Ureter (tissue), 1 donor: Measurements from ENCODE around the gene ANKRD11. TPM values are rescaled to one million over a fixed set of nuclear protein-coding genes. Genes with fewer than 3 reads are reported as not detected.
"Not testable (repeated sequence)": the region's sequence is repeated elsewhere in the genome, so short reads cannot be mapped to it uniquely, and the experiment has no call there.

ENCODE experiments used
- DNase-seq: peaks from one replicate; pipeline ENCODE4 v3.0.0-alpha.2; 2020; ENCODE audit warnings: low spot score
- total RNA-seq: library from RNA; stranded (reverse); gene quantifications from one replicate; pipeline ENCODE4 v1.2.4, GENCODE V29; 2023
- donor health status: DM: yes; HTN: yes; CAD: no.

The ANKRD11 gene
- total RNA-seq, 1 donor from 2014 or later = 258 TPM

DNA sequence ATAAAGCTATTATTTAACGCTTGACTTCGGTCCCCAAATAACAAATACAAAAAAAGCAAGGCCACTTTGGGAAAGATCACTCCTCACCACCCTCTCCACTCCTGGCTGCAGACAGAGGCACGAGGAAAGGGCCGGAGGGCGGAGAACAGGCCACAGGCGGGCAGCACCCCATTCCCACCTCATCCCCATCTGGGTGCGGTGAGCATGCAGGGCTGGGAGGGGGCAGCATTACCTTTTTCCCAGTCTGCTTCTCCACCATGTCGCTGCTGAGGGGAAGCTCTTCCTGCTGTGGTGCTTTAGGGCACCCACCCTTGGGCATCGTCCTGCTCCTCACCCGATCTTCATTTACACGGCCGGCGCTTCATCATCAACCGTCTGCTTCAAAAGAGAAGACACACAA is 173.7 kb downstream of the ANKRD11 start:
- DNase-seq = no peak

DNA sequence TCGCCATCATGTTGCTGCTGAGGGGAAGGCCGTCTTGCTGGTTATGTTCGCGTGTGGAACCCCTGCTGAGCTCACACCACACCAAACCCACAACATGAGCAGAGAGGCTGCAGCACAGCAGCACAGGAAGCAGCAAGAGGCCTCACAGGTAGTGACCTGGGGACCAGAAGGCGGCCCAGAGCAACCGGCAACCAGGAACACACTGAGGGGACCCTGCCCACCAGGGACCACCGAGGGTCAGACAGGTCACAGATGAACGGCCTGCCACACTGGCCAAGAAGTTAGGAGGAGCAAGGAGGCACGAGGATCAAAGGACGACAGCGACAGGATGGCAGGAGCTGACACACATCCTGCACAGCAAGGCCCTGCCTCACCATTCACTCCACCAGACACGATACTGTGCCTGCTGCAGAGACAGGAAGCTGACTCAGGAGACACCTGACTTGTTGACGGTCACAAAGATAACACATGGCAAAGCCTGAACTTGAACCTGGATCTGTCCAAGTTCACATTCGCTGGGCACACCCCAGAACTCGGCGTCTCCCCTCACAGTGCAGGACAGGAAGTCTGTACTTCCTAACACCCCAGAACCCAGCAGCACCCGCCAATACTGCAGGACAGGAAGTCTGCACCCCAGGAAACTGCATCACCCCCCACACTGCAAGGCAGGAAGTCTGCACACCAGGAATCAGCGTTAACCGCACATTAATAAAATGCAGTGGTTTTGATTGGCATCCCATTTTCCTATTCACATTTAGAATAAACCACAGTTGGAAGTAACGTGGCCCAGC is 174.4 kb downstream of the ANKRD11 start:
- DNase-seq = no peak

DNA sequence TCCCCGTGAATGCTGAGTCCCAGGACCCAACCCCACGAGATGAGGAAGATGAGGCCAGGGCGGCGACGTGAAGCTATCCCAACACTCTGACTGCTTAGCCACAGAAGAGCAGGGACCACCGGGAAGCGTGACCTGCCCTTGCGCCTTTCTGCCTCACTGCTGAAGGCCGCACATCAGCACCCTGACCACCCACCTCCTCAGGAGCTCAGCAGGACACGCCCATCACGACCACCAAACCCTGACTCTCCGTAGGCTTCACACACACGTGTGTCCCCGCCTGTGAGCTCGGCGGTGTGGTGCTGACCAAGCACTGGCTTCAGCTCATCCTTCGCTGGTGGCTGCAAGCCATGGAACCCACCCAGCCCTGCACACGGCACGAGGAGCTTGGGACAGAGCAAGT is 175.1 kb downstream of the ANKRD11 start:
- no peak for DNase-seq

DNA sequence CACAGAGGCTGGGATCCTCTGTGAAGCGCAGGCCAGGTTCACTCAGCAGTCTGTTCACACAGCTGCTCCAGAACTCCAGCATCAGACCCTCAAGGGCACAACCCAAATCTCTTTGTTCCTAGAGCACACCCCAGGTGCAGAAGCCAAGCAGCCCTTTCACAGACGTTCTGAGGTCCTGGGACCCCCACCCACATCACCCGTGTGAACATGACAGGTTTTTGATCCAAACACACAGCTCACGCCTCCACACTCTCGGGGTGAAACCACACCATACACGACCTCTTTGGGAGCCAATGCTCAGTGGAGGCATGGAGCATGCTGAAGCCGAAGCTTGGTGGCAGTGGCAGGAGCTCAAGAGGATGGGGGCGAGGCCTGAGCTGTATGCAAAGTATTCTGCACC is 175.5 kb downstream of the ANKRD11 start:
- DNase-seq = no peak

DNA sequence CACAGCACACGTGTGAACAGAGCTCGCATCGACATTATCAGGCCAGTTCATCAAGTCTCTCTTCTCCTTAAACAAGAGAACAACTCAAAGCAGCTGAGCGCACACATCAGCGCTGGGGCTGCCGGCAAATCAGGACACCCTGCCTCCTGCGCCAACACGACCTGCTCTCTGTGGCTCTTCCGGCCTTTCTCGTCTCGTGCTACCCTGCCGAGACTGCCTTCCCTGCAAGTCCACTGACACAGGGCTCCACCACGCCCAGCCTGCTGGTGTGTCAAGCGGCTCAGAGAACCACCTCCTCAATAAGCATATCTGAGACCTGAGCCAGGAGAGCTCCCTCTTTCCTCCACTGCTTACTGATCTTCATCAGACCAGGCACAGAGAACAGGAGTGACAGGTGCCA is 176.0 kb downstream of the ANKRD11 start:
- no peak for DNase-seq

DNA sequence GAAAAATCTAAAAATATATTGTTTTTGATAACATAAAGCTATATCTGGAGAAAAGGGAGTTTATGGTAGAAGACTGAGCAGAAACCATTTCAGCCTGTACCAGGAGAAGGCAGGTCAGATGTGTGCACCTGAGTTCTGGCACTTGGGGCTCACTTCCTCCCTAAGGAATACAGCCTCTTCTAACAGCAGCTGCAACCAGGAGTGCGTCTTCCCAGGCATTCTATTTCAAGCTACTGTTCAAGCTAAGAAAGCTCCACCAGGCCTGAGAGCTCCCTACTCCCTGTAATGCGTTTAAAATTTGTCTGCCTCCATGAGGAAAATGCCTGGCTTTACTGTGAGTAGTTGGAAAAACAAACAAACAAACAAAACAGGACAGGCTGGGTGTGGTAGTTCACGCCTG is 176.8 kb downstream of the ANKRD11 start:
- DNase-seq = no peak

DNA sequence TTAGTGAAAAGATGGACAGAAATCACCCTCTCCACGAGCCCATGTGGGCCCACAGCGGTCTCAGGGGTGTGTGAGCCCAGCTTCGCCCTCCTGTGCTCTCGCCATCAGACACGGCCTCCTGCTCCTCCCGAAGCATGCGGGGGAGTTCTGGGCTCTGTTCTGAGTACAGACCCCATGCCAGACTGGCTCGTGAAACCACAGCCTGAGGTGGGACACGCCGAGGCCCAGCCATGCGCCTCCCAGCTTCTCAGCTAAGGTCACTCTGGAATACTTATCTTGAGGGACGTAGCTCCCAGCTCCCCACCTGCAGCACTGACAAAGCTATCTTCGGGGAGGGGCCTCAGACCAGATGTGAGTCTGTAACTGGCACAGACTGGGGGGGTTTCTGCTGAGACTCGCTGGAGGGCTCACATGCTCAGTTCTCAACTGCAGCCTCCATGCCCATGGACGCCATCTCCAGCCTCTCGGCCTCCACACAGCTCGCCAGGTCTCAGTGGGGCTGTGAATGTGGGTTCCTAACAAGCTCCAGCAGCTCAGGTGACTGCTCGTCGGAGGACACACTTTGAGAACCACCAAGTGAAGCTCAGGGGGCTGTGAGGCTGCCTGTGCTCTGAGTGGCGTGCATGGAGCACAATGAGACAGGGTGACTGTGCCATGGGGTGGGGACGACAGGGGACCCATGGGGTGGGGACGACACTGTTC is 177.6 kb downstream of the ANKRD11 start:
- DNase-seq = no peak

DNA sequence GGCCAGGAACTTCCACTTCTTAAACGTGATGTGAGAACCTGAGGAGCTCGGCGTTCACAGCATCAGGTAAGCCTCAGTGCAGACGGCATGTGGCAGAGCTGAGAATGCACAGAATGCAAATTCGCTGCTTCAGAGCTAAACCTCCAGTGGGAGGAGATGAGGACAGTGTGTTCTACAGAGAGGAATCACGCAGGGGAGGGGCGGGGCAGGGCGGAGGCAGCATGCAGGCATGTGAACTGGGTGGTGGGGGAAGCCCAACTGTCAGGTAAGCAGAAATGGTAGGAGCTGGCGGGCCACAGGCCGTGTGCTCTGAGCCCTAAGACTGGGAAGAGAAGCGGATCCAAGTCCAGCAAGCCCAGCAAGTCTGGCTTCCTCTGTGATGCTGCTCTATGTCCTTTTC is 178.2 kb downstream of the ANKRD11 start:
- DNase-seq = no peak

DNA sequence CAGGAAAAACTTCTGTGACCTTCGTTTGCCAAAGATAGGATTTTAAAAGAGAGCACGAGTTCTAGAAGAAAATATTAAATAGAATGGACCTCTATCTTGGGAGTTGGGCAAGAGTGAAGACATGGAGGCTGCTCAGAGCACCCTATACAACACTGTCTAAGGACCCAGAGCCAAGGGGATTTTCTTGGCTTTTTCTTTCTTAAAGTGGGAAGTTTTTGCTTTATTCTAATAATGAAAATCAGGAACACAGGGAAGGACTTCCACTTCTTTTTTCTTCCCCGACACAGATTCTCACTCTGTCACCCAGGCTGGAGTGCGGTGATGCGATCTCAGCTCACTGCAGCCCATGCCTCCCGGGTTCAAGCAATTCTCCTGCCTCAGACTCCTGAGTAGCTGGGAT is 178.7 kb downstream of the ANKRD11 start:
- DNase-seq = no peak

DNA sequence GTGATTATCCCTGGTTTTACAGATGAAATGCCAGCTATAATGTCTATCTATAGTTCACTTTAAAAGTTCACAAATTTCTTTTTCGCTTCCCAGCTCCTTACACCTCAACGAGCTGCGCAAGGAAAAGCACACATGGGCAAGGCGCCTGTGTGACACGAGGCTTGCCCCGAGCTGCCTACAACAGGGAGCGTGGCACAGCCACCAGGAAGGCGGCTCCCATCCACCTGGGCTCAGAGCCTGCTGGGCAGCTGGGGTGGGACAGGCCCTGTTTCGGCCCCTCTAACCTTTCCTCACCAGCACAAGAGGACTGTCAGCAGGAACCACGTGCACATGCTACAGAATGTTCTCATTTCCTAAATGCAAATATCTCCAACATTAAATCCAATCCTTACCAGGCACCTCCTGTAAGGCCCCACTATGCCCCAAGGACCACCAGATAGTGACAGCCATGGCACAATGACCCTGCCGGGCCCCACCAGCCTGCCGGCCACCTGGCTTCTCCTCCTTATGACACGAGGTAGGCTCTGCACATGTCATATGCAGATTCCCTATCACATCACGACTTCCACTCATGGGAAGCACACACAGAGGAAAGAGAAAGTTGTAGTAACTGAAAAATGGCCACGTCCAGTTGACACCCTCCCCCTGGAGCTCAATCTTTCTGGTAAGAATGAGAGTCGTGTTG is 180.8 kb downstream of the ANKRD11 start:
- DNase-seq = no peak

DNA sequence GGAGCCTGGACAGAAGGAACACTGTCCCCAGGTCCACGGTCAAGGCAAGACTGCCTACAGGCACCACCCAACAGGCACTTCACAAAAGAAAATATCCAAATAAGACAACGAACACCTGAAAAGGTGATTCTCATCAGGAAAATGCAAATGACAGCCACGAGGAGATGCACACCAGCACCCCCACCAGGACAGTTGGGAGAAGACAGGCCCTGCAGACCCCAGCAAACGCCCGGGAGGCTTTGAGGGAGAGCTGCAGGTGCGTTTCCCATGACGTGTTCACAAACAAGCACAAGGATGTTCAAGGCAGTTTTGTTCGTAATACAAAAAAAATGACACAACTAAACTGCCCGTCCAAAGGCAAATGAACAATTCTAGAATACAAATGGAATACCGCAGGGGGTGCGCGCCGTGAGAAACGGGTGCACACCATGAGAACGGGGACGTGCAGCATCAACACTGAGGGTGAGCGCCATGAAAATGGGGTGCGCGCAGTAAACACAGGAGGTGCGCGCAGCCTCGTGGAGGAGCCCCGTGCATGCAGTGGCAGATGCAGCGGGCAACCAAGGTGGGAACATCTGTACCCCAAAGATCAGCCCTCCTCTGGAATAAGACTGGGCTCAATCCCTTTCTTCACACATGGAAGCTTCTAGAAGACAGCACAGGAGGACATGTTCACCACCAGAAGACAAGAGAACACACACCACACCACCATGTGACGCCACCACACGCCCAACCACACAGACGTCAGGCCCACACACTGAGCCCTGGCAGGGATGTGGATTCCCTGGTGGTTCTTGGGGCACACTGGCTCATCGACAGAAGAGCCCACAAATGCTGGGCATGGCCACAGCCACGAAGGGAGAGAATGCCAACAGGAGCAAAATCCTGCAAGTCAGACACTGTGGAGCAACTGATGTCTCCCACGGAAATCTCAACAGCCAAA is 181.7 kb downstream of the ANKRD11 start:
- DNase-seq = no peak

DNA sequence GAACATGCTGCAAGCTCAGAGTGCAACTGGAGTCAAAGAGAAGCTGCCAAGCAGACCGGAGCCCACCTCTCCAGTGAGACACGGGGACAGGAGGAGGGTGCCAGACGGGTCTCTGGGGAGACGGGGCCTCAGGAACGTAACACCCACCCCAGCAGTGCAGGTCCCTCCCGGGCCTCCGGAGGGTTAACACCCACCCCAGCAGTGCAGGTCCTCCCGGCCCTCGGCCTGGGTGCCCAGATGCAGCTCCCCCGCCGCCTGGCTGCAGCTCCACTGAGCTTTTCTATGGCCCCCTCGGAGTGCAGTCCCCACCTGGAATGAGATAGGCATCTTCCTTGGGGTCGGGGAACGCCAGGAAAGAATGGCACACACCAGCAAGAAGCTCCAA is 182.9 kb downstream of the ANKRD11 start:
- no peak for DNase-seq

DNA sequence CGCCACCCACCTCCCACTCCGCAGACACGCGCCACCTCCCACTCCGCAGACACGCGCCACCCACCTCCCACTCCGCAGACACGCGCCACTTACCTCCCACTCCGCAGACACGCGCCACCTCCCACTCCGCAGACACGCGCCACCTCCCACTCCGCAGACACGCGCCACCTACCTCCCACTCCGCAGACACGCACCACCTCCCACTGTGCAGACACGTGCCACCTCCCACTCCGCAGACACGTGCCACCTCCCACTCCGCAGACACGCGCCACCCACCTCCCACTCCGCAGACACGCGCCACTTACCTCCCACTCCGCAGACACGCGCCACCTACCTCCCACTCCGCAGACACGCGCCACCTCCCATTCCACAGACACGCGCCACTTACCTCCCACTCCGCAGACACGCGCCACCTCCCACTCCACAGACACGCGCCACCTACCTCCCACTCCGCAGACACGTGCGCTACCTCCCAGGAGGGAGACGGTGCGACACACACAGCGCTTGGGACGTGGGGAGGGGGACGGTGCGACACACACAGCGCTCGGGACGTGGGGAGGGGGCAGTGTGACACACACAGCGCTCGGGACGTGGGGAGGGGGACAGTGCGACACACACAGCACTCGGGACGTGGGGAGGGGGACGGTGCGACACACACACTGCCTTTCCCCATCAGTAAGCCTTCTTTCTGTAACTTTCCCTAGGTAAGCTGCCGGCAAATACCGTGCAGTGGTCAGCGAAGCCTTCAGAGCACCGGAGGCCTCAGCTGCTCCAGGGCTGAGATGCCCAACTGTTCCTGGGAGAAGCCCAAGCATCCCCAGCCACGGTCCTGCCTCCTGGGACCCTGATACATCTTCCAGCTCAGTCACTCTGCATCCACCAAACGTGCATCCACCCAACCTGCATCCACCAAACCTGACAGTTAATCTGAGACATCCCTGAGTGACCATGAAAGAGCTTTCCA is 183.6 kb downstream of the ANKRD11 start:
- not testable (repeated sequence) for DNase-seq

DNA sequence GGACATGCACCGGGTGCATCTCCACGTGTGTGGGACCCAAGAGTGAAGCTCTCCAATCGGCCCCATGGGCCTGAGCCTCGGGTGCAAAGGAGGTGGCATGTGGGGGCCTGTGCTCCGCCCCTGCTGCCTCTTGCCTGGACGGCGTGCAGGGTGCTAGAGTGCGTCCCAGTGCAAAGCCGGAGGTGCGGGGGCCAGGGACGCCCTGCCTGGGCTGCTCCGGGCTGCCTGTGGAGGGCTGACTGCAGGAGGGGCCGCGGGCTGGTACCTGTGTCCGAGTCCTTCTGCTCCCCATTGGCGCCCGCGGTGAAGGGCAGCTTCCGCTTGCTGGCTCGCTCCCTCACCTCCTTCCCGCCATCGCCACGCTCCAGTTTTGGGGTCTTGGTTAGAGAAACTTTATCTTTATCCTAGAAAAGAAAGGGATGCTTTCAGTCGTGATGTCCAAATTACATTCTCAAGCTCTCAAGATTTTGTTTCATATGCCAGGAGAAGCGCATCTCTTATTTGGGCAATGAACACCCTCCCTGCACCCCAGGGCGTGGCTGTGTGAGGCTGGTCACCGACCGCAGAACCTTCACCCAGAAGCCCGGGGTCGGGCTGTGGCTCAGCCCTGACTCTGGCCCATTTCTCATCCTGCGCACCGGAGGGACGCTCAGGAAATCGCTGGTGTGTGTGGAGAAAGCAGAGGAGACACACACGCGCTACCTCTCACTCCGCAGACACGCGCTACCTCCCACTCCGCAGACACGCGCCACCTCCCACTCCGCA is 185.2 kb downstream of the ANKRD11 start:
- DNase-seq = no peak

DNA sequence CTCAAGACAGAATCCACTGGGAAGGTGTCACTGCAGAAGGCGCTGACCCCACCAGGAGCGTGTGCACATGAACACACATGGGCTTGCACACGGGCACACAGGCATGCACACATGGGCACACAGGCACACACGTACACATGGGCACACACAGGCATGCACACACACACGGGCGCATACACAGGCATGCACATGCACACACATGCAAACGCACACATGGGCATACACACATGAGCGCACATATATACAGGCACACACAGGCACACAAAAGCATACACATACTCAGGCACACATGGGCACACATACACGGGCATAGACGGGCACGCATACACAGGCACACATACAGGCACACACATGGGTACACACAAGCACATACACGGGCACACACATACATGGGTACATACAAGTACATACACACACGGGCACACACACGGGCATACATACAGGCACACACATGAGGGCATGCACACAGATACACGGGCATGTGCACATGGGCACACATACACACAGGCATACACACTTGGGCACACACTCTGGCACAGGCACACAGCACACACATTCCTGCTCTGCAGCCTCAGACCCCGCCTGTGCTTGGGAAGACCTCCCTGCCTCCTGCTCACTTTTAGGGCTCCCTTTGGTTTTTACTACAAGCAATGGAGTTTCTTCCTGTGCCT is 186.0 kb downstream of the ANKRD11 start:
- DNase-seq = no peak

DNA sequence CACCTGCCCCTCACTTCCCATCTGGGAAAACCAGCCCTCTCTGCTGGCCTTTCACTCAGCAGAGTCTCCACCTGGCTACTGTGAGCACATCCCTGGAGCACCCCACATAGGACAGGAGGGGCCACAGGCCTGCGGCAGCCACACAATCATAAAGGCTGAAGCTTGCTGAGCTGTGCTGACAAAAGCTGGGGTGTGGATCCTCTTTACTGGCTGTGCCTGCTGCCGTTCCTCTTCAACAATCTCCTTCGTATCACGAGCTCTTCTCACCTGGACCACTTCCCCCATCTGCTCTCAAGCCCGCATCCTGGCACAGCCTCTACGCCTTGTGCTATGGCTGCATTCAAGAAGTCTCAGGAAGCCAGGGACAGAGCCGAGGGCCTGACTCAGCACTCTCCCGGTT is 186.7 kb downstream of the ANKRD11 start:
- DNase-seq = no peak

DNA sequence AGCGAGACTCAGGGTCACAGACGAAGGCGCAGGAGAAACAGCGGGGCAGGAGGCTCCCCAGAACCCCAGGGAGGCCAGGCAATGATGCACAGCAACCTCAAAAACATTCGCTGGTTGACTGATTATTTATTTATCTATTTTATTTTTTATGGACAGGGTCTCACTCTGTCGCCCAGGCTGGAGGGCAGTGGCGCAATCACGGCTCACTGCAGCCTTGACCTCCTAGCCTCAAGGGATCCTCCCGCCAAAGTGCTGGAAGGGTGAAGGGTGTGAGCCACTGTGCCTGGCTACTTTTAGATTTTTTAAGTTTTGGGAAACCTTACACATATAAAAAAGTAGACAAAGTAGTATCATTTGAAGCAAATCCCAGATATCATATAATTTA is 189.4 kb downstream of the ANKRD11 start:
- DNase-seq = no peak

DNA sequence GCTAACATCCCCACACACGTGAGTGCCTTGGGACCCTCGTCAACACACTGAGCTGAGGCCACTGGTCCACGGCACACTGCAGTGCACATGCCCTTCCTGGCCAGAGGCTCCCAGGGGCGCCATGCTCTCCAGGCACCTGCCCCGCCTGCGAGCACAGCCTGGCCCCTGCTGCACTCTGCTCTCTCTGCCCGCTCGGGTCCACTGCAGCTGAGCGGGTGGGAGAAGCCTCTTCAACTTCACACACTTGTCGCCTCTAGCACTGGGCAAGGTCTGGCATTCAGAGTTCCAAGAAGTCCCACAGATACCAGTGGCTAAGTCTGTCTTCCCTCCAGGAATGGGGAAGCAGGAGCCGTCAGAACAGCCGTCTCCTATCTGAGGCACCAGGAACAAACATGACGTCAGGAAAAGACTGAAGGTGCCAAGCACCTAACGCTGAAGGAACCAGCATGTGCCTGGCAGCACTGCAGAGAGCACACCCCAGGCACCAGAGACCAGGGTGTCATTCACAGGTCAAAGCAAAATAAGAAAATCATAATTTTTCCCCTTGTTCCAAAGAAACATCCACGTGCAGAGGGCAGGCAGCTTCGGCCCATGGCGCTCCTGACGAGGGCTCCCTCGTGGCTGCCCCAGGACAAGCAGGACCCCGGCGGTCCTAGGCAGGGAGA is 189.9 kb downstream of the ANKRD11 start:
- DNase-seq = no peak
